Amygdala (tissue), 56 donors: ENCODE results near the gene BRSK1.
"Not testable (repeated sequence)": the region's sequence is repeated elsewhere in the genome, so short reads cannot be mapped to it uniquely, and the experiment has no call there.

Source experiments
- DNase-seq, 56 donors: peaks; one replicate each; lab custom pipeline; 2025; lab: John Stamatoyannopoulos, UW

The BRSK1 gene

DNA sequence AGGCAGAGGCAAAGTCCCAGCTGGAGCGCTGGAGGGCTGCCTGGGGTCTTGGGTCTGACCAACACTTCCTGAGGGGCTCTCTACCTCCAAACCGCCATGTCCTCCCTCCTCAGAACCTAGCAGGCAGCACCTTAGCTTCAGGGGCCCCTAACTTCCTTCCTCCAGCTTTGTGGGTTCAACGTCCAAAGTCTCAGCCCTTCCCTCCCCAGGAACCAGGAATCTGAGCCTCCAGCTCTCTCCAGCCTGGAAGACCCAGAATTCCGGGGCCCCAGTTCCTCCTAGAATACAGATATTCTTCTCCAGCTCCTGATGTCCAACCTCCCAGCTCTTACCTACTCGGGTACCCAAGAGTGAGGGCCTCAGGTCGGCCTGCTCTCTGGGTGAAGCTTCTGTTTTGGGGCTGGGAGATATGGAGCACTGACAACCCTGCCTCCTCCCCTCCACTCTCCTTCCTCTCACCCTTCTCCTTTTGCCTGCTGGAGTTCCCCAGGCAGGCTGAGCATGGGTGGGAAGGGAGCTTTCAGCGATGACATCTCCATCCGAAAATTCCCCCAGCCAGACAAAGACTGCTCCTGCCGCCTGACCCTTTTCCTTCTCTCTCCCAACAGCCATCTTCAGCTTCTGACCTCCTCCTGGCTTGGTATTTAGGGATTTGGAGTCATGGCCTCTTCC lies 37.8 kb downstream of the BRSK1 start:
- DNase-seq: no peak

DNA sequence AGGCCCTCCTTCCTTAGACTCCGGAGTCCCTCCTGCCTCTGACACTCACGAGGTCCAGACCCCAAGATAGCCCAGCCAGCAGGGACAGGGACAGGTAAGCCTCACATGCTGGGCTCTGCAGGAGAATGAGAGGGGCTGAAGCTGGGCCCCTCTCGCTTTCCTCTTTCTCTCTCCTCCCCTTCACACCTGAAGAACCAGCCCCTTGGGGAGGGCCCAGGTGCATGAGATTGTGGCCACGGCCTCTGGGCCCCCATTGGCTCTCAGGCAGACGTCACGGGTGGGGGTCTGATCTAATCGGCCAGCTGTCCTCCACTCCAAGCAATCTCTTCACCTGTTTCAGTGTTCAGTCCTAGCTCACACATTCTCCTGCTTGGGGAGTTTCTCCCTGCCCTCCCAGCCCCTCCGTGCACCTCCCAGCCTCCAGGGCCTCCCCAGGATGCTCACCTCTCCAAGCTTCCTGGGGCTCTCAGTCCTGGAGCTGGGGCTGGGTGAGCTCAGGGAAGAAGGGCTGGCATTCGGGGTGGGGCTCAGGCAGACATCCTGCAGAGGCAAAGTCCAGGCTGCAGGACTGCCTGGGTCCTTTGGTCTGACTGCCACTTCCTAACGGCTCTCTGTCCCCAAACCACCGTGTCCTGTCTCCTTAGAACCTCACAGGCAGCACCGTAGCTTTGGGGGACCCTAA lies 38.5 kb downstream of the BRSK1 start:
- DNase-seq: no peak

DNA sequence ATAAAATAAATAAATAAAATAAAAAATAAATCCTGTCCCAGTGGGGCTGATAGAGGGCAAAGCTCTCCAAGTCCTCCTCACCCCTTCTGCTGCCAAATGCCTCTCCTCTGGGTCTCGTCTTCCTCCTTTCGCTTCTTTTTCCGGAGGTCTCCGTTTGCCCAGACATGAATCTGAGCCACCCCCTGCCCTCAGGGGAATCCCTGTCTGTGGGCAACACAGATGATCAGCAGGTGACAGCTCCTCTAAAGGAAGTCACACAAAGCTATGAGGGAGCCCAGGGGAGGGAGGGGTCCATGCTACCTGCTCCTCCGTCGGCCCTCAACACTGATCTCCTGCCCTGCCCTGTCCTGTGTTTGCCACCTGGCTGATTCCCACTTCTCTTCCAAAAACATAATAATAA lies 40.9 kb downstream of the BRSK1 start:
- DNase-seq: no peak

DNA sequence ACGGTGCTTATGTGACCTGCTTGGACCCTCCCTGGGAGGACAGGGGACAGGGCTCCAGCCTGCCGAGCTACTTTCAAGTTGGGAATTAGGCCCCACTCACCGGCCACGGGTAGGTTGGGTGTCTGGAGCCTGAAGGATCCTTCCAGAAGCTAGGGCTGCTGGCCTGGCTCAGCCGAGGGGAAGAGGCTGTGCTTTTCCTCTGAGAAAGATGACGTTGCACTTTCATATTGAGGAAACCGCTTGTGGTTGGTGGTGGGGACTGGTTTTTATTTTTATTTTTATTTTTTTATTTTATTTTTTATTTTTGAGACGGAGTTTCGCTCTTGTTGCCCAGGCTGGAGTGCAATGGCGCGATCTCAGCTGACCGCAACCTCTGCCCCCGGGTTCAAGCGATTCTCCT lies 41.4 kb downstream of the BRSK1 start, which contains the start of gene TMEM150B:
Gene TMEM150B (minus strand): TSS at position 170 of the 400 bp plus-strand sequence. CDS start 4,305 bp downstream, outside the sequence.
- DNase-seq: no peak

DNA sequence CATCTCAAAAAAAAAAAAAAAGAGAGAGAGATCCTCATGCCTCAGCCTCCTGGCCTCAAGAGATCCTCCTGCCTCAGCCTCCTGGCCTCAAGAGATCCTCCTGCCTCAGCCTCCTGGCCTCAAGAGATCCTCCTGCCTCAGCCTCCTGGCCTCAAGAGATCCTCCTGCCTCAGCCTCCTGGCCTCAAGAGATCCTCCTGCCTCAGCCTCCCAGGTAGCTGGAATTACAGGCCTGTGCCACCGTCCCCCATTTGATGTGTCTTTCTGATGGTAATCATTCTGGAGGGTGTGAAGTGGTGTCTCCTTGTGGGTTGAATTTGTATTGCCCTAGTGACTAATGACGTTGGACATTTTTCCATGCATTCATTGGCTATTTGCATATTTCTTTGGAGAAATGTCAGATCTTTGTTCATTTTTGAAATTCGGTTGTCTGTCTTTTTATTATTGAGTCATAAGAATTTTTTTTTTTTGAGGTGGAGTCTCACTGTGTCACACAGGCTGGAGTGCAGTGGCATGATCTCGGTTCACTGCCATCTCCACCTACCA lies 45.0 kb downstream of the BRSK1 start:
- DNase-seq: not testable (repeated sequence)

DNA sequence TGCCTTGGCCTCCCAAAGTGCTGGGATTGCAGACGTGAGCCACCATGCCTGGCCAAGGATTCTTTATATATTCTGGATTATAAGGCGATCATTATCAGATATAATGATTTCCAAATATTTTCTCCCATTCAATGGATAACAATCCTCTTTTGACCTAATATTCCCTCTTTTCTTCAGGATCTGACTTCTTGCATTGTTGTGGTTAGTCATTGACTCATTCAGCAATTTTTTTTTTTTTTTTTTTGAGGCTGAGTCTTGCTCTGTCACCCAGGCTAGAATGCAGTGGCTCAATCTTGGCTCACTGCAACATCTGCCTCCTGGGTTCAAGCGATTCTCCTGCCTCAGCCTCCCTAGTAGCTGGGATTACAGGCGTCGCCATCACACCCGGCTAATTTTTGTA lies 46.0 kb downstream of the BRSK1 start:
- DNase-seq: not testable (repeated sequence)

DNA sequence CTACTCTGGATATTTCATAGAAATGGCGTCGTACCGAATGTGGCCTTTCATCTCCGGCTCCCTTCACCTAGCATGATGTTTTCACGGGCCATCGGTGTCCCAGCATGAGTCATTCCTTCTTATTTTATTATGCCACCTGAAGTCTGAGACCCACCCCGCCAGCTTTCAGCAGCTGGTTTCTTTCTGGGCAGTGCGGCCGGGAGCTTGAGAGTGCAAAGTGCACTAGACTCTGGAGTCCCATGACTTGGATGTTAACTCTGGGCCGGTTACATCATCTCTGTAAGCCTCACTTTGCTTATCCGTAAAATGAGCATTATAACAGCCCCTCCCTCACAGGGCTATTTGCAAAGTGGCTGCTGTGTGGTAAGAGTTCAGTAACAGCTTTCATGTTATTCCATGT lies 50.1 kb downstream of the BRSK1 start:
- no peak for DNase-seq

DNA sequence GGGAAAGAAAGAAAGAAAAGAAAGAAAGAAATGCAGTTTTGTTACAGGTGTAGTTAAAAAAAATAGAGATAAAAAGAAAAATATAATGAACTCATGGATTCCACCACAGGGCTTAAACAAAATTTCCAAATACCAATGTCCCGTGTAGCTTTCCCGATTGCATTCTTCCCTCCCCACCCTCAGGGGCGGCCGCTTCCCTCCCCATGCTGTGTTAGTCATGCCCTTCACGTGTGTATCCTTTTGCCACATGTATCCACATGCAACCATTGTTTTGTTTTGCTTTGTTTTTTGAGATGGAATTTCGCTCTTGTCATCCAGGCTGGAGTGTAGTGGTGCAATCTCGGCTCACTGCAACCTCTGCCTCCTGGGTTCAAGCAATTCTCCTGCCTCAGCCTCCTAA lies 52.3 kb downstream of the BRSK1 start:
- DNase-seq: no peak

DNA sequence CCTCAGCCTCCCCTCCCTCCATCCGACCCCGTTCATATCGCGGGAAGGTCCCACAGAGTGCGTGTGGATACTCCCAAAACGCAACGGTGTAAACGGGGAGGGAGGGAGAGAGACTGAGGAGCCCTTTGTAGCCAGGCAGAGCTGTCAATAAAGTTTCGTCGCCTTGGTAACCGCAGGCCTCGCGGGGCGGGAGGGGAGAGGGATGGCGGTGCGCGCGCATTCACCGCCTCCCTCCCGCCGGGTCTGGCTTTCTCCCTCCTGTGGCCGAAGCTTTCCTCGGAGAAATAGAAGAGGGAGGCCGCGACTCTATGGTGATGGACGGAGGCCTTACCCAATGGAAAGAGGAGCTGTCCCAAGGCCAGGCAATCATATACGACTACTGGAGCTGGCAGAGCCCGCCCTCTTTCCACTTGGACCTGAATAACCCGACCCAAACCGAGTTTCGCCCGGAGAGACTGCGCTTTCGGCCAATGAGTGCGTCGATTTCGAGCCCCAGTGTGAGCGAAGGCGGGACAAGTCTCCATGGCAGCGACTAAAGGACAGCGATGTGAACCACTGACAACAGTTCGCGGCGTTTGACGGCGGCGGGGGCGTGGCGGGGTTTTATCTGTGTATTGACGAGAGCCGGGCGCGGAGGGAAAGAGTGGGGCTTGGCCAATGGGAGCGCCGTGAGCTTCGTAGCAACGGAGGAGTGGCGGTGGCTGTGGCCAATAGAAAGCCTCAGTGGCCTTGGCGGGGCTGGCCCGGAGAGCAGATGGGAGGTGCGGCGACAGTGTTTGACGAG lies 55.5 kb downstream of the BRSK1 start, which contains the start of gene KMT5C:
Gene KMT5C (plus strand): TSS at position 772 of the 784 bp plus-strand sequence. CDS start 2,061 bp downstream, outside the sequence.
- peak; percentile 91 to 100 (median 100) for DNase-seq

DNA sequence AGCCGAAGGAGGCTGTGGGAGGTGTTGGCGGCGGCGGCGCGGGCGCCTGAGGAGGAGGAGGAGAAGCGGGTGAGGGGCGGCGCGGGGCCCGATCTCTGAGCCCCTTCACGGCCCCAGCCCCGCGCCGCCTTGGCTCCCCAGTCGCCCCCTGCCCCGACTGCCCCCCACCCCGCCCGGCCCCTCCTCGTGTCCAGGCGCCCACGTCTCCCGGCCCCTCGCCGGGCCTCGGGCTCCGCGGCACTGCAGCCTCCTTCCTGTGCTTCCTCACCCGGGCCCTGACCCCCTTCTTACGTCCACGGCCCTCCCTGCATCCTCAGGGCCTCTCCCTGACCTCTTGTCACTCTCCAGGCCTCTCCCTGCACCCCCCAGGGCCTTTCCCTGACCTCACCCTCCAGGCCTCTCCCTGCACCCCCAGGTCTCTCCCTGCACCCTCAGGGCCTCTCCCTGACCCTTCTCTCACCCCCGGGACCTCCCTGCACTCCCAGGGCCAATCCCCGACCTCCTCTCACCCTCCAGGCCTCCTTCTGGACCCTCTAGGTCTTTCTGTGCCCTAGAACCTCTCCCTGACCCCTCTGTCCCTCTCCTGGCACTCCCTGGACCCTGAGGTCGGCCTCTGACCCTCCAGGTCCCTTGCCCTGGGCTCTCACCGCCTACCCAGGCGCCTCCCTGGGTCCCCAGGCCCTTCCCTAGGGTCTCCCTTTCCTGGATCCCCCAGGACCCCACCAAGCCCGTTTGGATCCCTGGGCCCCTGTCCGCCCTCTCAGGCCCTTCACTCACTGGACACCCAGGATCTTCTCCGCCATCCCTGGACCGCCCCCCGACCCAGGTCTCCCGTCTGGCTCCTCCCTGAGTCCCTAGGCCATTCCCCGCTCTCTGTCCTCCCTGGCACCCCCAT lies 56.3 kb downstream of the BRSK1 start:
- peak in 6 of 56 donors; percentile 27 to 69 (median 52) for DNase-seq

DNA sequence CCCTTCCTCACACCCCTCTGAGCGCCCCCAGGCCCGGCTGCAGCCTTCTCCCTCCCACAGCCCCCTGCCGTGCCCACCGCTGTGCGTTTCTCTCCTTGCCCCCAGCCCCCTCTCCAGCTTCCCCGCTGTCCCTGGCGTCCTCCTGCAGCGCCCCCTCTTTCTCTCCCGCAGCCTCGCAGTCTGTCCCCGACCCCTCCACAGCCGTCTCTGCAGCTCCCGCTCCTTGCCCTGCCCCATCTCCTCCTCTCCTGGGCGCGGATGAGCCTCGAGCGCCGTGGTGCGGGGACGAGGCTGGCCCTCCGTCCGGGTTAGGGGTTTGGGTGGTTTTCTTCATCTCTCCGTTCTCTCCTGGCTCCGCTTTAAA lies 57.0 kb downstream of the BRSK1 start:
- DNase-seq: peak in 6 of 56 donors; percentile 8 to 30 (median 21)

DNA sequence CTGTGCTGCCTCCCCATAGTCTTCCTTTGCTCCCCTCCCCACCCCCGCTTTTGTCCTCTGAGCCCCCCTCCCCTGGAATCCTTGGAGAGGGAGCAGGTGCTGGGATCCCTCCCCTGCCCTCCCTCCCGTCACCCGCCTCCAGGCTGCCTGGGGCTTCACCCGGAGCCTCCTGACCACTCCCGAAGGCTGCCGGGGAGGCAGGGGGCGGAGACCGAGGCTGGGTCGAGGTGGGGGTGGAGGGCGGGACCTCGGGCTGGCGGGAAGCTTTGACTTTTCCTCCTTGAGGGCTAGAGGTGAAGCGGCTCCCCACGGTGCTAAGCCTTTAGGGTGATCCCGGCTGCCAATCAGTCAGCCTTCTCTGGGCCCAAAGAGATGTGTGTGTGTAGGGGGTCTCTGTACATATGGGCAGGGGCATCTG lies 57.4 kb downstream of the BRSK1 start:
- DNase-seq: peak in 26 of 56 donors; percentile 8 to 56 (median 26)

DNA sequence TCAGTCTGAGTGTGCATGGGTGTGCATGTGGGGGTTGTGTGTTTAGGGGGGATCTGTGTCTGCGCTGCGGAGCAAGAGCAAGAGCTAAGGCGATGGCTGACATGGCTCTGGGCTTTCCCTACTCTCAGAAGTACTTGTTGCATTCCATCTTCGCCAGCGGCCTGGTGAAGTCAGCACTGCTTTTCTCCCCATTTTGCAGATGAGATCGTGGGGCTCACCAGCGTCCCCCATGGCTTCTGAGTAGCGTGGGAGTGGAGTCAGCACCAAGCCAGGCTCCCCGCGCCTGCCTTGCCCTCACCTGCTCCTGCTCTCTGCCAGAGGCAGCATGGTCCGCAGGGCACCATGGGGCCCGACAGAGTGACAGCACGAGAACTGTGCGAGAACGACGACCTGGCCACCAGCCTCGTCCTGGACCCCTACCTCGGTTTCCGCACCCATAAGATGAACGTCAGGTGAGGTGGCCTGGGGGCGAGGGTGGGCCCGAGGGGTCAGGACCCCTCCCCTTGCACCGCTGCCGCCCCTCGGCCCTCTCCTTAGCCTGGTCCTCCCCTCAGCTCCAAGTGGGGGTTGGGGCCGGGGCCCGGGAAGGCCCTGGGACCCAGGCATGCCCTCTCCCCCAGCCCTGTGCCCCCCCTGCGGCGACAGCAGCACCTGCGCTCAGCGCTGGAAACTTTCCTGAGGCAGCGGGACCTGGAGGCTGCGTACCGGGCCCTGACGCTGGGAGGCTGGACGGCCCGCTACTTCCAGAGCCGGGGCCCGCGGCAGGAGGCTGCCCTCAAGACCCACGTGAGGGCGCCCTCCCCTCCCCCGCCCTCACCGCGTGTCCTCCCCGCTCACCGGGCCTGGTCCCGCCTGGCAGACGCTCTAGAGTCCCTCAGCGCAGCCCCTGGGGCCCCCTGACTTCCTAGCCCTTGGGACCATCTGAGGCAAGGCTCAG lies 58.1 kb downstream of the BRSK1 start:
- DNase-seq: no peak

DNA sequence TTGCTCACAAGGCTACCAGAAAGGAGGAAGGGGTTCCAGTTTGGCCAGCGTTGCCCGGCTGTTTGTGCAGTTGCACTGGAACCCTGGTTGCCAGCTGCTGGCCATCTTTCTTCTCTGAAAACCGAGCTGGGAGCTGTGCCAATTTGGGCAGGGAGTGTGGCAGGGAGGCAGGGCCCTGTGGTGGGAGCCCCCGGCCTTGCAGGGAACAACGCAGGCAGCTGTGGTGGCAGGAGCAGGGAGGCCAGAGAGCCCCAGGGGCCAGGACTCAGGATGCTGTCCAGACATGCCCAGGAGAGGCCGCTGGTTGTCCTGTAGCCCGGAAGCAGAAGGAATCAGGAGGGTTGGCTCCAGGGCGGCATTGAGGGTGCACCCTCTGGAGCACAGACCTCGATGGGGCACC lies 60.6 kb downstream of the BRSK1 start:
- peak in 45 of 56 donors; percentile 4 to 77 (median 43) for DNase-seq

DNA sequence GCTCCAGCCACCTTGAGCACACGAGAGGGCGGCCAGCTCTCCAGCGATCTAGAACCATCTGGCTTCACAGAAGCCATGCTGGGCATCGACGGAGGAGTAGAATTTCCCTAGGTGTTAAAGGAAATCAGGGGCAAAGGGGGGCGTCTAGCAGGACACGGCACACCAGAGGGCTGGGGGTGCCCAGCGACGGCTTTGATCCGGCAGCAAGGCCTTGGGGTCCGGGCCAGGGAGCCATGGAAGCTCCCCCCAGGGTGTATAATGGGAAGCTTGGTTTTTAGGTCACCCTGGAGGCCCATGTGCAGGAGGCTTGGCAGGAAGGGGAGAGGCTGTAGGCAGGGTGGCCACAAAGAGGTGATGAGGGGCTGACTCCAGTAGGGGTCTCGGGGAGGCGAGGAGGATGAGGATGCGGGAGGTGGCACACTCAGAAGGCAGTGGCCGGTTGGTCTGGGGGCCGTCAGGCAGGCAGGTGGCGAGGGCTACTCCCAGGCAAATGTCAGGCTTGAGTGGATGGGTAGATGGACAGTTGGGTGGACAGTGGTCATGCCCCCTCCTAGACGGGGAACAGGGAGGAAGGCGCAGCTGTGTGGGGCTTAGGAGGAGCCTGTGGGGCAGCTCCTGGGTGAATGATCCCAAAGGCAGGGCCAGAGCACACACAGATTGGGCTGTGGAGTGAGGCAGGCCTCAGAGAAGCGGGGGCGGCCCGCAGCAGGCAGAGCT lies 61.5 kb downstream of the BRSK1 start:
- DNase-seq: no peak

DNA sequence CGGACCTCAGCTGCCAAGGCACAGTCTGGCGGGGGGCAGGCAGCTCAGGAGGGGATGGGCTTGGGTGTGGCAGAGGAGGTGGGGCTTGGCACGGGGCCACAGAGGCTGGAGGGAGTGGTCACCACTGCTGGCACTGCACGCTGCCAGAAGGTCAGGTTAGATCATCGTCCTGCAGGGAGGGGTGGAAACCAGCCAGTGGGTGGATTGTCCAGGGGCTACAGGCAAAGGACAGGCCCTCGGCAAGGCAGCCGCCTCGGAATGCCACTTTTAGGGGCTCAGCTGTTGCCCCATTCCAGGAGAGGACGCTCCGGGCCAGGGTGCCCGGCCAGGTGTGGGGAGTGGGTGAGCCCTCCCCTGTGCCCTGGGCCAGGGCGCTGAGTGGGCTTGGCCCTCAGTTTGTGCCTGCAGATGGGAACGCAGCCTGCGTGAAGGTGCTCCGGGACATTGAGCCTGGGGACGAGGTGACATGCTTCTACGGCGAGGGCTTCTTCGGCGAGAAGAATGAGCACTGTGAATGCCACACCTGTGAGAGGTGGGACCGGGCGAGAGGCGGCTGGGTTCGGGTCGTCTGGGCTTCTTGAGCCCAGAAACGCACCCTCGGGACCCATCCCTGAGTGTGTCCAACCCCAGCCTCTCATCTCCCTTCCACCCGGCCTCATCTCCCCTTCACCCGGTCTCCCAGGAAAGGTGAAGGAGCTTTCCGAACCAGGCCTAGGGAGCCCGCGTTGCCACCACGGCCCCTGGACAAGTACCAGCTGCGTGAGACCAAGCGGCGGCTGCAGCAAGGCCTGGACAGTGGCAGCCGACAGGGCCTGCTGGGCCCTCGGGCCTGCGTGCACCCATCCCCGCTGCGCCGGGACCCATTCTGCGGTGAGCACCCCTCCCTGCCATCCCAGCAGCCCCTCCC lies 62.3 kb downstream of the BRSK1 start:
- peak in 2 of 56 donors; percentile 16 to 51 for DNase-seq
